HG02623 (cell line): ENCODE measurements around the gene SNRNP70.
"Not testable (repeated sequence)": the region's sequence is repeated elsewhere in the genome, so short reads cannot be mapped to it uniquely, and the experiment has no call there.

Source experiments
- ATAC-seq: cut with Tn5 transposase; IDR thresholded peaks from one replicate; pipeline ENCODE4 v1.9.1; 2021; ENCODE audit warnings: moderate library complexity; ENCODE audit not compliant: unreplicated experiment

SNRNP70 gene, protein sequence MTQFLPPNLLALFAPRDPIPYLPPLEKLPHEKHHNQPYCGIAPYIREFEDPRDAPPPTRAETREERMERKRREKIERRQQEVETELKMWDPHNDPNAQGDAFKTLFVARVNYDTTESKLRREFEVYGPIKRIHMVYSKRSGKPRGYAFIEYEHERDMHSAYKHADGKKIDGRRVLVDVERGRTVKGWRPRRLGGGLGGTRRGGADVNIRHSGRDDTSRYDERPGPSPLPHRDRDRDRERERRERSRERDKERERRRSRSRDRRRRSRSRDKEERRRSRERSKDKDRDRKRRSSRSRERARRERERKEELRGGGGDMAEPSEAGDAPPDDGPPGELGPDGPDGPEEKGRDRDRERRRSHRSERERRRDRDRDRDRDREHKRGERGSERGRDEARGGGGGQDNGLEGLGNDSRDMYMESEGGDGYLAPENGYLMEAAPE

DNA sequence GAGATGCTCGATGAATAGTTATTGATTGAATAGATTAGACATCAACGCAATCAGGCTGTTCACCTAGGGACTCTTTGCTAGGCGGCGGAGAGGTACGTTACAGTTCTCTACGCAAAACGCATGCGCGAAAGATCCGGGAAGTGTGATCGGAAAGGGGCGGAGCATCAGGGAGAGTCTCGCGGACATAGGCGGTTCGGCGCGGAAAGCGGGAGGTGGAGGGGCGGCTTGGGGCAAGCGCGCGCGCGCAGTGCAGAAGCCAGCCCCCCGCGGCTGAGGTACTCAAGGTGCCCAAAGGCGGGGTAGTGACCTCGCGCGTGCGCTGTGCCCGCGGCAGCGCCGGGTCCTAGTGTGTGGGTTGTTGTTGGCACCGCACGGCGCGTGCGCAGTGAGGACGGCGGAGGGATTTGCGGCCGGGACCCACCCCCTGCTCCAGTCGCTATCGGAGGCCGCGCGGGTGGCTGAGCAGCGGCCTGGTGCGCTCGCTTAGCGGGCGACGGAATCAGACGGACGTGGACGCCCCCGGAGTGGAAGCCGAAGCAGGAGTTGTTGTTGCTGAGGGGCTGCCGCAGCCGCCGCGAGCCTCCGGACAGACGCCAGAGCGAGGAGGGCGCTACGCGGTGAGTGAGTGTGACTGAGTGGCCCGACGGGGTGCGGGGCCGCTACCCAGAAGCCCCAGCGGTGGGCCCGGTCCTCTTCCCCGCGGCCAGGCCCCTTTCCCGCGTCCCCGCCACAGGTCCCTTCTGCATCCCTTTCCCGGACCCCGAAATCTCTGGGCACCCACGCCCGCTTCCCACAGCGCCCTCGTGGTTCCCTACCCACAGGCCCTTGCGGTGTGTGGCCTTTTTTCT, at the start of gene SNRNP70:
Gene SNRNP70, plus strand, starts transcription at position 432 of the 848 bp plus-strand sequence. CDS start 964 bp downstream, outside the sequence.
- ATAC-seq = peak; percentile 93

DNA sequence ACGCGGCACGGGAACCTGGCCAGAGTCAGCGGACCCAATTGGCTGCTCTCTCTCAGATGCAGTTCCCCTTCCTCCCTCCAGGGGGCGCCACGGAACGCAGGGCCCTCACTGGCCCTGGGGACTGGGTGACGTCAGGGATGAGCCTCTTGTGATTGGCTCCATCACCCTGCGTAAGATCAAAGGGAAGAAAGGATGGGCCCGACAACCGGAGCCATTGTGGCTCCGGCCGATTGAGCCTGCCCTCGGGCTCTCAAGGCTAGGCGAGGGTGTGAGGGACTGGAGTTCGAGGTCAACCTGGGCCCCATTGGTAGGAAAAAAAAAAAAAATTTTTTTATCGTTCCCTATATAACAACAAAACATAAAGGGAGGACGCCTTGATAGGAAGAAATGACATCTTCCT, 48.4 kb upstream of the SNRNP70 start, which contains the start of gene CGB1:
Gene CGB1, minus strand, starts transcription at position 81 of the 400 bp plus-strand sequence. CDS start 184 bp downstream, outside the sequence.
- not testable (repeated sequence) for ATAC-seq

DNA sequence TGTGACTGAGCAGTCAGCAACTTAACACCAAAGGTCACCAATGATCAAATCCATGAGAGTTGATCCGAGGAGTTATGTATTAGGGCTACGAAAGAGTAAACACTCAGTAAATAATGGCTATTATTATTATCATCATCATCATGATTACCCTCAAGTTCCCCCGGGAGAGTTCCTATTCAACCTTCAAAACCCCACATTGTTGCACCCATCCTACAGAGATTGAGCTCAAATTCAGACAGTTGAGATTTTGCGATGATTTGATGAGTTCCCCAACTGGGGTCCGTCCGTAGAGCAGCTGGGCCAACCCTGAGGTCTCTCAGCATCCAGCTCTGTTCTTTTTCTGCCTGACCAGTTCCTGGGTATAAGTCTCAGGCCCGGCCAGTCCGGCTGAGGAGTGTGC, 47.1 kb upstream of the SNRNP70 start:
- ATAC-seq = not testable (repeated sequence)

DNA sequence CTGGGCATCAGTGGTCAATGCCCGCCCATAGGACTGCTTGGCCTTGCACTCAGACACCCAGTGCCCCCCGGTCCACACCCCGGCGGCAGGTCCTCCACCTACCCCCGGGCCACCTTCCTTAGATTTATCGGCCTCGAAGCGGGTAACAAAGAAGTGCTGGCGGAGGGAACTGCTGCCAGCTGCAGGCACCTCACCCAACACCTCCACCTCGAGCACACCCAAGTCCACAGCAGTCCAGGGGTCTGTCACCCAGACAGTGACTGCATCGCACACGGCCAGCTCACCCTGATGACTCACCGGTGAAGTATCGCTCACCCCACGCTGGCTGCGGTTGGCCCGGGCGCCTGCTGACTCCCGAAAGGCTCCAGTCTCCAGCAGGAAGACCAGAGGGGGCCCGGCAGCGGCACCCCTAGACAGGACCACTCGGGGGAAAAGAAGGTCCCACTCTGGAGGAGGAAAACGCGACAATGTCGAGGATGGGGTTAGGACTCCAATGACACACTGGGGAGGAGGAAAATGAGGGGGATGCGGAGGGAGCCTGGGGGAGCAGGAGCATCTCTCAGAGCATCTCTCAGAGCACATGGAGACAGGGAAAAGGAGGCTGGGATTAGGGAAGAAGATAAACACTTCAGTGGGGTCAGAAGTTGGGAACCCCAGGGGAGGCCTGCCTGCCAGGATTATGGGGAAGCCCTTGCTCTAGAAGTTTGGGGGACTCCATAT, 46.5 kb upstream of the SNRNP70 start:
- ATAC-seq = not testable (repeated sequence)

DNA sequence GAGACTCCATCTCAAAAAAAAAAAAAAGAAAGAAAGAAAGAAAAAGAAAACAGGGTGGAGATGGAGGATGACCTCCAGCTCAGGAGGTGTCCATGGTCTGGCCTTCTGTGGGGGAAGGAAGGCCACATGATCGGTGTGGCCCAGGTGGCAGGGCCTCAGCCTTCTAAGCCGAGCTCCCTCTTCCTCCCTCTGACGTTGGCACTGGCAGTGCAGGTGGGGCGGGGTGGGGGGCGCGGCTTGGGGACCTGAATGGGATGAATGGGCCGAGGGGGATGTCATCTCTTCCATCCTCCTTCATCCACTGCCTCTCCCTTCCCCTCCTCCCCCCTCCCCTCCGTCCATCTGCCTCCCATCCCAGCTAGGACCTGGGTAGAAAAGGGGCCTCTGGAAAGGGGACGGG, 45.5 kb upstream of the SNRNP70 start:
- not testable (repeated sequence) for ATAC-seq

DNA sequence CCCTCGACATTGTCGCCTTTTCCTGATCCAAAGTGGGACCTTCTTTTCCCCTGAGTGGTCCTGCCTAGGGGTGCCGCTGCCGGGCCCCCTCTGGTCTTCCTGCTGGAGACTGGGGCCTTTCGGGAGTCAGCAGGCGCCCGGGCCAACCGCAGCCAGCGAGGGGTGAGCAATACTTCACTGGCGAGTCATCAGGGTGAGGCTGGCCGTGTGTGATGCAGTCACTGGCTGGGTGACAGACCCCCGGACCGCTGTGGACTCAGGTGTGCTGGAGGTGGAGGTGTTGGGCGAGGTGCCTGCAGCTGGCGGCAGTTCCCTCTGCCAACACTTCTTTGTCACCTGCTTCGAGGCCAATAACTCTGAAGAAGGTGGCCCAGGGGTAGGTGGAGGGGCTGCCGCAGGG, 43.1 kb upstream of the SNRNP70 start:
- no peak for ATAC-seq

DNA sequence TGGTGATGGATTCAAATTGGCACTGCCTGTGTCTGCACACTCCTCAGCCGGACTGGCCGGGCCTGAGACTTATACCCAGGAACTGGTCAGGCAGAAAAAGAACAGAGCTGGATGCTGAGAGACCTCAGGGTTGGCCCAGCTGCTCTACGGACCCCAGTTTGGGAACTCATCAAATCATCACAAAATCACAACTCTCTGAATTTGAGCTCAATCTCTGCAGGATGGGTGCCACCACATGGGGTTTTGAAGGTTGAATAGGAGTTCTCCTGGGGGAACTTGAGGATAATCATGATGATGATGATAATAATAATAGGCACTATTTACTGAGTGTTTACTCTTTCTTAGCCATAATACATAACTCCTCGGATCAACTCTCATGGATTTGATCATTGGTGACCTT, 42.6 kb upstream of the SNRNP70 start:
- ATAC-seq = not testable (repeated sequence)

DNA sequence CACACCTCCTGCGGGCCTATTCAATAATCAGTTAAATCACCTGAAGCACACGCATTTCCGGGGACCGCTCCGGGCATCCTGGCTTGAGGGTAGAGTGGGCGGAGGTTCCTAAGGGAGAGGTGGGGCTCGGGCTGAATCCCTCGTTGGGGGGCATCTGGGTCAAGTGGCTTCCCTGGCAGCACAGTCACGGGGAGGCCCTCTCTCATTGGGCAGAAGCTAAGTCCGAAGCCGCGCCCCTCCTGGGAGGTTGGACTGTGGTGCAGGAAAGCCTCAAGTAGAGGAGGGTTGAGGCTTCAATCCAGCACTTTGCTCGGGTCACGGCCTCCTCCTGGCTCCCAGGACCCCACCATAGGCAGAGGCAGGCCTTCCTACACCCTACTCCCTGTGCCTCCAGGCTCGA, 41.7 kb upstream of the SNRNP70 start, which contains the start of gene CGB5:
Gene CGB5, plus strand, starts transcription at position 301 of the 400 bp plus-strand sequence. CDS start 362 bp downstream, outside the sequence.
- not testable (repeated sequence) for ATAC-seq

DNA sequence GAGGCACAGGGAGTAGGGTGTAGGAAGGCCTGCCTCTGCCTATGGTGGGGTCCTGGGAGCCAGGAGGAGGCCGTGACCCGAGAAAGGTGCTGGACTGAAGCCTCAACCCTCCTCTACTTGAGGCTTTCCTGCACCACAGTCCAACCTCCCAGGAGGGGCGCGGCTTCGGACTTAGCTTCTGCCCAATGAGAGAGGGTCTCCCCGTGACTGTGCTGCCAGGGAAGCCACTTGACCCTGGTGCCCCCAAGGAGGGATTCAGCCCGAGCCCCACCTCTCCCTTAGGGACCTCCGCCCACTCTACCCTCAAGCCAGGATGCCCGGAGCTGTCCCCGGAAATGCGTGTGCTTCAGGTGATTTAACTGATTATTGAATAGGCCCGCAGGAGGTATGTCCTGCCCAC, 36.2 kb upstream of the SNRNP70 start, which contains the start of gene CGB8:
Gene CGB8, minus strand, starts transcription at position 101 of the 400 bp plus-strand sequence. CDS start 372 bp downstream, outside the sequence.
- not testable (repeated sequence) for ATAC-seq

DNA sequence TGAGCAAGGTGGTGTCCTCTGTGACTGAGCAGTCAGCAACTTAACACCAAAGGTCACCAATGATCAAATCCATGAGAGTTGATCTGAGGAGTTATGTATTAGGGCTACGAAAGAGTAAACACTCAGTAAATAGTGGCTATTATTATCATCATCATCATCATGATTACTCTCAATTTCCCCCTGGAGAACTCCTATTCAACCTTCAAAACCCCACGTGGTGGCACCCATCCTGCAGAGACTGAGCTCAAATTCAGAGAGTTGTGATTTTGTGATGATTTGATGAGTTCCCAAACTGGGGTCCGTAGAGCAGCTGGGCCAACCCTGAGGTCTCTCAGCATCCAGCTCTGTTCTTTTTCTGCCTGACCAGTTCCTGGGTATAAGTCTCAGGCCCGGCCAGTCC, 35.4 kb upstream of the SNRNP70 start:
- ATAC-seq = not testable (repeated sequence)

DNA sequence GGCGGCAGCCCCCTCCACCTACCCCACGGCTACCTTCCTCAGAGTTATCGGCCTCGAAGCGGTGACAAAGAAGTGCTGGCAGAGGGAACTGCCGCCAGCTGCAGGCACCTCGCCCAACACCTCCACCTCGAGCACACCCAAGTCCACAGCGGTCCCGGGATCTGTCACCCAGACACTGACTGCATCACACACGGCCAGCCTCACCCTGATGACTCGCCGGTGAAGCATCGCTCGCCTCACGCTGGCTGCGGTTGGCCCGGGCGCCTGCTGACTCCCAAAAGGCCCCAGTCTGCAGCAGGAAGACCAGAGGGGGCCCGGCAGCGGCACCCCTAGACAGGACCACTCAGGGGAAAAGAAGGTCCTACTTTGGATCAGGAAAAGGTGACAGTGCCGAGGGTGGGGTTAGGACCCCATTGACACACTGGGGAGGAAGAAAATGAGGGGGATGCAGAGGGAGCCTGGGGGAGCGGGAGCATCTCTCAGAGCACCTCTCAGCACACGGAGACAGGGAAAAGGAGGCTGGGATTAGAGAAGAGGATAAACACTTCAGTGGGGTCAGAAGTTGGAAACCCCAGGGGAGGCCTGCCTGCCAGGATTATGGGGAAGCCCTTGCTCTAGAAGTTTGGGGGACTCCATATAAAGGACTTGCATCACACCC, 34.7 kb upstream of the SNRNP70 start:
- ATAC-seq = not testable (repeated sequence)

DNA sequence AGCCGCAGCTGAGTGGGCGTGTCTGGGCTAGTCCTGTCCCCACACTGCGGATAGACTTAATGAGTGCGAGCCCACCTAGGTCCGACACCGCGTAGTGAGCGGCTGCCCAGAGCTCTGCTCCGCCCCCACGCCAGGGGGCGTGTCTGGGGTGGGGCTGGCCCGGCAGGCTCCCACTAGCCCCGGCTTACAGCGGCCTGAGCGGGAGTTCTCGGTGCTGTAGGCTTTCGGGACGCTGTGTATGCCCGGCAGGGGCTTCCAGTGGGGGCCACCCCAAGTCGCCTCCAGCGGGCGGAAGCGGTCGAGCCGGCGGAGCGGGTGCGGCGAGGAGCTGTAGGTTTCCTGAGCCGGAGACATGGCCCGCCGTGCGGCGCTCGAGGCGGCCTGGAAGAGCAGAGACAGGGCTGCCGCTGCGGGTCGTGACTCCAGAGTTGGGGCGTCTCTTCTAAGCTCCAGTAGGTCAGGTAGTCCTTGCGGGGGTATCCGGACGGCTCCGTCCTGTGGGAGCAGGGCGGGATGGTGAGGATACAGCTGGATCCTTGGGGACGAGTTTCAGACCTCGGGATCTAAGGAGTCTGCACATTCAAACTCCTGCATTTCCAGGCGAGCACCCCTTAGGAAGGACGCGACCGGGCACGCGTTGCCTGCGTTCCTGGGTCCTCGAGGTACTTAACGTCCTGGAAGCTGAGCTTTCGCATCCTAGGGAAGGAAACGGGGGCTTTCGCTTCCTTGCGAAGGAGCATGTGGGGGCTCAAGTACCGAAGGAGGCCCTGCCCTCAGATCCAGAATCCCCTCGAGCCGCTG, 28.9 kb upstream of the SNRNP70 start:
- no peak for ATAC-seq

DNA sequence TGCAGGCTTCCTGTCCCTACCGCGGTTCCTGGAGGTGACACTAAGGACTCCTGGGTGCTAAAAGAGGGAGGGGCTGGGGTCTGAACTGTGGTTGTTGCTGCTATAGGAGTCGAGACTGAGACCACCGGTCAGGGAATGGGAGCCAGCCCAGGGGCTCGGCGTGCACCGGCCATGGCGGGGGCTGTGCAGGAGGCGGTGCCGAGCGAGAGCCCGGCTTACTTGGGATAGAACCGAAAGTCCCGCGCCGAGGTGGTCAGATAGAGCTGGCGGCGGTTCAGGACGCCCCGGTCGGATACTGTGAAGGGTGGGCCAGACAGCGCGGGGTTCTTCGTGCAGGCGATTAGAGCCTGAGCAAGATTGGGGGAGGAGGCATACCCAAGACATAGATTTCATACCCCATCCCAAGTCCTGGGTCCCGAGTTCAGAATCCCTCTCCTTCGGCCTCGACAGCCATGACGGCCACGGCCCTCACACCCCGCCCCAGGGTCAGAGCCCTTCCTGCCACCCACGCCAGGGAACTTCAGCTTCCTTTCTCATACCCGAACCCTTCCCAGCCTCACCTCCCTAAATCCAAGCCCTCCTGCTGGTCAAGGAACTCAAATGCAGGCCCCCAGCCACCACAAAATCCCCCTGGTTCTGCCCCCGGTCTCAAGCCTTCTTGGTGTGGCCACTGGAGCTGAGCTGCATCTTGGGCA, 28.2 kb upstream of the SNRNP70 start:
- ATAC-seq = not testable (repeated sequence)

DNA sequence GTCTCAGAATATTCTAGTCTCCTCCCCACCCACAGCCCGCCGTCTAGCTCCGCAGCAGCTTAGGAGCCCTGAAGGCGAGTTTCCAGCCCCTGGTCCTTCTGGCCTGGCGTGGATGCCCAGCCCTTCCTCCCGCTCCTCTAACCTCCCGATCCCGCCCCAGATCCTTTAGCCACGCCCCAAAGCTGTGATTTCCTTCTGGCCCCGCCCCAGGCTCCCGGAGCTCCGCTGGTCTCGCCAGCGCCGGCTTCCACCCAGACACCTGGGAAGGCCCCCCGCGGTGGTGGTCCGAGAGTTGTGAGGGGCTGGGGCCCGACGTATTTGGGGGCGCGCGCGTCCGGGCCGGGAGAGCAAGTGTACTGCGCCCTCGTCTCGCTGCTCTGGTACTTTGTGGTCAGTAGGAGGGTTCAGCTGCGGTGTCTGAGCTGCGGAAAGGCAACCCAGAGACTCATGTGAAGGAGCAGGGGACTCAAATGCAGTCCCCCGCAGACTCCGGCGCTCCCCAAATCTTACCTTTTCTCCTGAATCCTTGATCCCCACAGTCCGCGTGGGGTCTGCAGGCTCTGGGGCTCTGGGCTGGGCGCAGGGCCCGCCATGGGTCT, 27.5 kb upstream of the SNRNP70 start, which contains the start of gene CGB7:
Gene CGB7, minus strand, starts transcription at position 114 of the 599 bp plus-strand sequence. CDS start 2,374 bp downstream, outside the sequence.
- no peak for ATAC-seq

DNA sequence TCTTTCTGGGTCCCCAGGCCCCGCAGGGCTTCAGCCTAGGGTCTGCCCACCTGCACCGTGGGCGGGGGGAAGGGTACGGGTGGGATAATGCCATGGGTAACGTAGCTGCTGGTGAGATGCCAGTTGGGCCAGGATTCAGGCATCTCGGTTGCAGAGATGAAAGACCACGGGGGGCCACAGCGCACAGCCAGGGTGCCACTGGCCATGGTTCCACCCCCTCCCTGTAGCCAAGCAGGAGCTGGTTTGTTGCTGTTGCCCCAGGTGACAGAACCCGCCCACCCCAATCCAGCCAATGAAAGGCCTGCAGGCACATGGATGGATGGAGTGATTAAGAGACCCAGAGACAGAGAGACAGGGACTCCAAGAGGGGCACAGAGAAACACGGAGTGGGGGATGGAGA, 26.7 kb upstream of the SNRNP70 start:
- no peak for ATAC-seq

DNA sequence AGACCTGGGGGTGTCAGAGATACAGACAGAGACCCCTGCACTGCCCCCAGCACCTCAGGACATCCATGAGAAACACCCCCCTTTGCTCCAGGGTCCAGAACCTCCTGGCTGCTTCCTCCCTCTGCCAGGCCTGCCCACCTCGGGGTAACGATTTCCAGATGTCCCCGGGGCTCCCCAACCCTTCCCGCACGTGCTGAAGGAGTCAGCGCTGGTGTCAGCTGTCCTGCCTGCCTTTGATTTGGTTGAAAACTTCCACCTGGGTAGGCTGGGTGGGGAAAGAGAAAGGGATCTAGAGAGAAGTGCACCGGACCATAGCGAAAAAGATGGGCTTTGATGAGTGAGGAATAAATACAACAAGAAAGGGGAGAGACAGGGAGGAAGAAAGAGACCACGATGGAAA, 26.2 kb upstream of the SNRNP70 start:
- ATAC-seq = no peak

DNA sequence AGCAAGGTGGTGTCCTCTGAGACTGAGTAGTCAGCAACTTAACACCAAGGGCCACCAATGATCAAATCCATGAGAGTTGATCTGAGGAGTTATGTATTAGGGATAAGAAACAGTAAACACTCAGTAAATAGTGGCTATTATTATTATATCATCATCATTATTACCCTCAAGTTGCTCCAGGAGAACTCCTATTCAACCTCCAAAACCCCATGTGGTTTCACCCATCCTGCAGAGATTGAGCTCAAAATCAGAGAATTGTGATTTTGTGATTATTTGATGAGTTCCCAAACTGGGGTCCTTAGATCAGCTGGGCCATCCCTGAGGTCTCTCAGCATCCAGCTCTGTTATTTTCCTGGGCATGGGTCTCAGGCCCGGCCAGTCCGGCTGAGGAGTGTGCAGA, 24.3 kb upstream of the SNRNP70 start:
- ATAC-seq = no peak

DNA sequence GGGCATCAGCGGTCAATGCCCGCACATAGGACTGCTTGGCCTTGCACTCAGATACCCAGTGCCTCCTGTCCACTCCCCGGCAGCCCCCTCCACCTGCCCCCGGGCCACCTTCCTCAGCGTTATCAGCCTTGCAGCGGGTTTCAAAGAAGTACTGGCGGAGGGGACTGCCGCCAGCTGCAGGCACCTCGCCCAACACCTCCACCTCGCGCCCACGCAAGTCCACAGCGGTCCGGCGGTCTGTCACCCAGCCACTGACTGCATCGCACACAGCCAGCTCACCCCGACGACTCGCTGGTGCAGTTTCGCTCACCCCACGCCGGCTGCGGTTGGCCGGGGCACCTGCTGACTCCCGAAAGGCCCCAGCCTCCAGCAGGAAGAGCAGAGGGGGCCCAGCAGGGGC, 23.8 kb upstream of the SNRNP70 start:
- ATAC-seq = no peak
